ENCODE measurements around the gene C1QTNF9B. TPM values are rescaled to one million over a fixed set of nuclear protein-coding genes. Genes with fewer than 3 reads are reported as not detected.

Gene C1QTNF9B
- total RNA-seq, 1 donor from 2014 or later: not detected

GRCh38 chr13:23919006-23919405 is 21.7 kb upstream of the C1QTNF9B start:
- POLR2A ChIA-PET: no interaction called here
- ATAC-seq (ENCODE audit: low read depth) (no peak), DNase-seq (no peak)
- no peak overlapping the region for H3K27ac Mint-ChIP-seq
- peaks cover 43% of the 10 kb centered on the region for H3K27me3 Mint-ChIP-seq
- no peaks in the 10 kb centered on the region for H3K4me1 Mint-ChIP-seq
- peaks cover 2% of the 10 kb centered on the region for H3K9me3 Mint-ChIP-seq
- H3K4me3 Mint-ChIP-seq: no peak overlapping the region
- TF ChIP-seq CTCF (IDR thresholded peaks at IDR 0.05): no peak
- intact Hi-C loops (cut with micrococcal nuclease): no loop called here
- H3K36me3 Mint-ChIP-seq (ENCODE audit: low read depth): no peaks in the 10 kb centered on the region
- CTCF ChIA-PET: no interaction called here

GRCh38 chr13:23918208-23918607 is 20.9 kb upstream of the C1QTNF9B start:
- intact Hi-C loops (cut with micrococcal nuclease): no loop called here
- CTCF ChIA-PET: no interaction called here

GRCh38 chr13:23915308-23915707 is 18.0 kb upstream of the C1QTNF9B start:
- no peak for TF ChIP-seq CTCF (IDR thresholded peaks at IDR 0.05)
- peaks cover 48% of the 10 kb centered on the region for H3K27me3 Mint-ChIP-seq

More at GRCh38 chr13:23918208-23918607, 20.9 kb upstream of the C1QTNF9B start:
- Mint-ChIP-seq H3K36me3 (ENCODE audit: low read depth) (no peaks in the 10 kb centered on the region), H3K9me3 (peaks cover 2% of the 10 kb centered on the region), H3K4me3 (no peak overlapping the region), H3K4me1 (no peaks in the 10 kb centered on the region), H3K27ac (no peak overlapping the region), H3K27me3 (peaks cover 45% of the 10 kb centered on the region)
- TF ChIP-seq CTCF (IDR thresholded peaks at IDR 0.05): no peak
- ATAC-seq (ENCODE audit: low read depth) (no peak), DNase-seq (no peak)
- POLR2A ChIA-PET: no interaction called here

GRCh38 chr13:23912469-23912868 is 15.2 kb upstream of the C1QTNF9B start:
- Mint-ChIP-seq H3K9me3 (peaks cover 2% of the 10 kb centered on the region), H3K4me1 (no peaks in the 10 kb centered on the region), H3K27me3 (peaks cover 39% of the 10 kb centered on the region), H3K27ac (no peak overlapping the region), H3K4me3 (no peak overlapping the region), H3K36me3 (ENCODE audit: low read depth) (no peaks in the 10 kb centered on the region)
- no peak for DNase-seq
- intact Hi-C loops (cut with micrococcal nuclease): no loop called here
- ATAC-seq (ENCODE audit: low read depth): no peak
- ChIA-PET POLR2A (no interaction called here), CTCF (no interaction called here)
- TF ChIP-seq CTCF (IDR thresholded peaks at IDR 0.05): no peak

More at GRCh38 chr13:23915308-23915707, 18.0 kb upstream of the C1QTNF9B start:
- no peak for ATAC-seq (ENCODE audit: low read depth)
- ChIA-PET CTCF (no interaction called here), POLR2A (no interaction called here)
- H3K36me3 Mint-ChIP-seq (ENCODE audit: low read depth): no peaks in the 10 kb centered on the region
- H3K27ac Mint-ChIP-seq: no peak overlapping the region
- DNase-seq: no peak
- H3K4me1 Mint-ChIP-seq: no peaks in the 10 kb centered on the region
- intact Hi-C loops (cut with micrococcal nuclease): no loop called here
- H3K4me3 Mint-ChIP-seq: no peak overlapping the region
- peaks cover 2% of the 10 kb centered on the region for H3K9me3 Mint-ChIP-seq

- ChIA-PET POLR2A (no interaction called here), CTCF (no interaction called here)
- H3K4me3 Mint-ChIP-seq: no peak overlapping the region
- DNase-seq (no peak), ATAC-seq (ENCODE audit: low read depth) (no peak)
- no peaks in the 10 kb centered on the region for H3K36me3 Mint-ChIP-seq (ENCODE audit: low read depth)
- TF ChIP-seq CTCF (IDR thresholded peaks at IDR 0.05): no peak
- intact Hi-C loops (cut with micrococcal nuclease): no loop called here
- H3K27me3 Mint-ChIP-seq: peaks cover 33% of the 10 kb centered on the region
- H3K9me3 Mint-ChIP-seq: no peaks in the 10 kb centered on the region
- no peak overlapping the region for H3K27ac Mint-ChIP-seq
- H3K4me1 Mint-ChIP-seq: no peaks in the 10 kb centered on the region
Observed at GRCh38 chr13:23909606-23910005, 12.3 kb upstream of the C1QTNF9B start.
